T-helper 1 cell (primary cell): ENCODE measurements around the gene EIF3K.
"Not testable (repeated sequence)": the region's sequence is repeated elsewhere in the genome, so short reads cannot be mapped to it uniquely, and the experiment has no call there.

ENCODE experiments used
- DNase-seq, 5 donors: peaks; one replicate each; pipeline ENCODE4 v3.0.0-alpha.2; 2012 to 2020

The EIF3K gene

GRCh38 chr19:38619361-38620174 lies 580 bp downstream of the EIF3K start:
- DNase-seq, result no peak

GRCh38 chr19:38624822-38625221 lies 5.8 kb downstream of the EIF3K start:
- no peak for DNase-seq

- DNase-seq, result no peak
Measured at GRCh38 chr19:38626401-38626800, 7.4 kb downstream of the EIF3K start.

GRCh38 chr19:38629568-38629967 lies 10.6 kb downstream of the EIF3K start:
- no peak for DNase-seq

- not testable (repeated sequence) for DNase-seq
Measured at GRCh38 chr19:38631301-38631700, 12.3 kb downstream of the EIF3K start.

- DNase-seq, result not testable (repeated sequence)
Measured at GRCh38 chr19:38631811-38632475, 13.0 kb downstream of the EIF3K start.

- no peak for DNase-seq
Measured at GRCh38 chr19:38632476-38633213, 13.7 kb downstream of the EIF3K start.

- peak; percentile 31 to 71 (median 58) for DNase-seq
Measured at GRCh38 chr19:38634757-38635482, 15.9 kb downstream of the EIF3K start.

GRCh38 chr19:38635483-38636399 lies 16.8 kb downstream of the EIF3K start:
- DNase-seq, result no peak

GRCh38 chr19:38638461-38638860 lies 19.5 kb downstream of the EIF3K start:
- DNase-seq, result no peak

GRCh38 chr19:38639679-38640078 lies 20.7 kb downstream of the EIF3K start:
- DNase-seq, result no peak

- no peak for DNase-seq
Measured at GRCh38 chr19:38640368-38640767, 21.4 kb downstream of the EIF3K start.

- no peak for DNase-seq
Measured at GRCh38 chr19:38642176-38642575, 23.2 kb downstream of the EIF3K start.

- DNase-seq, result no peak
Measured at GRCh38 chr19:38644719-38645118, 25.7 kb downstream of the EIF3K start.

- DNase-seq, result peak; percentile 98 to 100 (median 99)
Measured at GRCh38 chr19:38647368-38647965, 28.5 kb downstream of the EIF3K start, which contains the start of gene ACTN4. Gene ACTN4 (plus strand): TSS chr19:38647649. CDS start chr19:38647746, 97 bp downstream.

GRCh38 chr19:38647966-38648768 lies 29.2 kb downstream of the EIF3K start:
- DNase-seq, result no peak

- no peak for DNase-seq
Measured at GRCh38 chr19:38648769-38649304, 29.8 kb downstream of the EIF3K start.

- DNase-seq, result no peak
Measured at GRCh38 chr19:38649305-38650171, 30.6 kb downstream of the EIF3K start.
